HTERT RPE-1 (cell line): ENCODE results near the gene CBX4.

Experiments
- in situ Hi-C: fragments of 300-500 bp; cut with MboI; formaldehyde crosslinking; loops from 4 replicates; pipeline ENCODE4 v1.14.3; 2020; ENCODE audit warnings: low sequenced_read_pairs

Gene CBX4

GRCh38 chr17:79831265-79832217 lies 7.7 kb downstream of the CBX4 start:
- in situ Hi-C loops = no loop called here

- in situ Hi-C loops = no loop called here
Observed at GRCh38 chr17:79830763-79831264, 8.4 kb downstream of the CBX4 start.

GRCh38 chr17:79830303-79830702 lies 8.9 kb downstream of the CBX4 start:
- in situ Hi-C loops = no loop called here

GRCh38 chr17:79829457-79829856 lies 9.8 kb downstream of the CBX4 start:
- in situ Hi-C loops = no loop called here

GRCh38 chr17:79829004-79829403 lies 10.2 kb downstream of the CBX4 start:
- in situ Hi-C loops = no loop called here

- in situ Hi-C loops = no loop called here
Observed at GRCh38 chr17:79826841-79827578, 12.2 kb downstream of the CBX4 start.

- in situ Hi-C loops = no loop called here
Observed at GRCh38 chr17:79826204-79826680, 13.0 kb downstream of the CBX4 start.

- in situ Hi-C loops = no loop called here
Observed at GRCh38 chr17:79825580-79825921, 13.7 kb downstream of the CBX4 start.

GRCh38 chr17:79824893-79825579 lies 14.2 kb downstream of the CBX4 start:
- in situ Hi-C loops = no loop called here

- in situ Hi-C loops = no loop called here
Observed at GRCh38 chr17:79824234-79824633, 15.0 kb downstream of the CBX4 start.

- in situ Hi-C loops = no loop called here
Observed at GRCh38 chr17:79822583-79823124, 16.6 kb downstream of the CBX4 start.

- in situ Hi-C loops = no loop called here
Observed at GRCh38 chr17:79821331-79822095, 17.7 kb downstream of the CBX4 start.

- in situ Hi-C loops = no loop called here
Observed at GRCh38 chr17:79820959-79821330, 18.3 kb downstream of the CBX4 start.

- in situ Hi-C loops = no loop called here
Observed at GRCh38 chr17:79819534-79820276, 19.5 kb downstream of the CBX4 start.

GRCh38 chr17:79819085-79819484 lies 20.2 kb downstream of the CBX4 start:
- in situ Hi-C loops = no loop called here

- in situ Hi-C loops = no loop called here
Observed at GRCh38 chr17:79818026-79818758, 21.0 kb downstream of the CBX4 start.

- in situ Hi-C loops = no loop called here
Observed at GRCh38 chr17:79815836-79816461, 23.3 kb downstream of the CBX4 start.
